COLO668 (cell line): ENCODE results near the gene CHRM5.

Experiments
- DNase-seq: peaks from one replicate; lab custom pipeline; 2025; ENCODE audit not compliant: unreplicated experiment; lab: John Stamatoyannopoulos, UW

The CHRM5 gene

DNA sequence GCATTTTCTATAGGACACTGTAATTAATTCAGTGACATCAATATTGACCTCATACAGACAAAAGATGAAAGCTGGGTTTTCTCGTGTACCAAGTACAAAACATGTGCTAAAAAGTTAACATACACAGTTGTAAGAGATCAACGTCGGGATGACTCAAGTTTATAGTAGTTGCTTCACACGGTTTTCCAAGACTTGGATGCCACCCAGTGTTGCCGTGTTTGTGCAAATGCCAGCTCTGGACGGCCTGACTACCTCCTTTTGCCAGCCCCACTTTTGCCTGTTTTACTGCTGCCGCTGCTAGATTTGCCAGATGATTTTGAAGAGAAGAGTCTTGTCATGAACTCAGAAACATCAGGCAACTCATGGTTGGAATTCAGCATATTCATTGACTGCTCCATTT lies 115.8 kb downstream of the CHRM5 start:
- no peak for DNase-seq

DNA sequence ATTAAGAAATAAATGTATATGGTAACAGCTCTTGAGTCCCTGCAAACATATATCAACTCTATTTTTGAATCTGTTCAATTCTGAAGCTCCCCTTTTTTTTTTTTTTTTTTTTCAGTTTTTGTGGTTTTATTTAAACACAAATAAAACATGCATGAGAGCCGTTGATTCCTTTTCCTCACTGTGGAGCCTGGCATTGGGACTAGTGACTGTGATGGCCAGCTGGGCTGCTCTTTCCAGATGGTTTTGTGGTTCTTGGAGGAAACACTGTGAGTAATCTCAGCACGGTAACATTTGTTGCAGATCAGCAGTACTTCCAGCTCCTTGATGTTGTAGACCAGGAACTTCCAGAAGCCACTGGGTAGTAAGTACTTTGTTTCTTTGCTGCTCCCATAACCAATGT lies 117.4 kb downstream of the CHRM5 start:
- DNase-seq = no peak

DNA sequence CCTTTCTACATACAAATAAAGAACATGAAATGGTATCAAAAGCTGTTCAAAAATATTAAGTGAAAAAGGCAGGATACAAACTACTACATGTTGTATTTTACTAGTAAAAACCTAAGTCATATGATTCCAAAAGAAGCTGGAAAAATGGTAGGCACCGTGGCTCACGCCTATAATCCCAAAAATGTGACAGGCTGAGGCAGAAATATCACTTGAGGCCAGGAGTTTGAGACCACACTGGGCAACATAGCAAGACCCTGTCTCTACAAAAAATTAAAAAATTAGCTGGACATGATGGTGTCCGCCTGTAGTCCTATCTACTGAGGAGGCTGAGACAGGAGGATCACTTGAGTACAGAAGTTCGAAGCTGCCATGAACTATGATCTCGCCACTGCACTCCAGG lies 131.6 kb downstream of the CHRM5 start:
- DNase-seq = no peak

DNA sequence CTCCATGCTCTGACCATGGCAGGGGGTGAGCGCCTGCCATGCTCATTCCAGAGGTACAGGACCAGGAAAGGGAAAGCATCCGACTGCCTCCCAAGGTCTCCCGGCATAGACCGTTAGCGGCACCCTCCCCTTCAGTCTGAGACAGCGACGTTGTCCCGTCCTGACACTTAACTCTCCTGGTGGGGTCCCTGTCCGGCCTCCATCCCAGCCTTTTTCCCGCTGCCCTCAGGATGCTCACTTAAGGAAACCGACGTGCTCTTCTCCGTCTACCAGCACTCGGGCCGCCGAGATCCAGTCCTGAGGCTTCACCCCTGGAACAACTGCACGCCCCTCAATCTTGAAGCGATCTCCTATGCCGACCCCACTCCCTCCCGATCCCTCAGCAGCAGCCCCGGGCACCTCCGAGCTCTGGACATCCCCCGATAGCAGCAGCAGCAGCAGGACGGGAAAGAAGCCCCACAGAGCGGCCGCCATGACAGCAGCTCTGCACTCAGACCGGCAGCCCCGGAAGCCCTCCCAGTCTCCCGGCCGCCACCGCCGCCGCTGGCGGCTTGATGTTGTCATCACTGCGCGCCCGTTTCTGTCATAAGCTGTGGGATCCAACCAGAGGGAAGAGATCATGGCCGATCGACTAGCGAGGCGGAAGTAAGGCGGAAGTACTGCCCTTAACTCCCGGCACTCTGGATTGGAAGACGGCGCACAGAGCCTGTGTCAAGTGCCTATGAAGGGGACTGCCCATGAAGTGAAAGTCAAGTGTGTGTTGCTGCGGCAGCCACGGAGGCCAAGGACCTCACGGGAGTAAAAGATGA lies 133.3 kb downstream of the CHRM5 start, which contains the start of the genes EMC7 and PGBD4:
TSS of gene EMC7 (minus strand) at position 497 of the 809 bp plus-strand sequence. CDS start at position 474, 23 bp downstream.
TSS of gene PGBD4 (plus strand) at position 718 of the 809 bp plus-strand sequence. CDS start 449 bp downstream, outside the sequence.
- DNase-seq = peak; percentile 98

DNA sequence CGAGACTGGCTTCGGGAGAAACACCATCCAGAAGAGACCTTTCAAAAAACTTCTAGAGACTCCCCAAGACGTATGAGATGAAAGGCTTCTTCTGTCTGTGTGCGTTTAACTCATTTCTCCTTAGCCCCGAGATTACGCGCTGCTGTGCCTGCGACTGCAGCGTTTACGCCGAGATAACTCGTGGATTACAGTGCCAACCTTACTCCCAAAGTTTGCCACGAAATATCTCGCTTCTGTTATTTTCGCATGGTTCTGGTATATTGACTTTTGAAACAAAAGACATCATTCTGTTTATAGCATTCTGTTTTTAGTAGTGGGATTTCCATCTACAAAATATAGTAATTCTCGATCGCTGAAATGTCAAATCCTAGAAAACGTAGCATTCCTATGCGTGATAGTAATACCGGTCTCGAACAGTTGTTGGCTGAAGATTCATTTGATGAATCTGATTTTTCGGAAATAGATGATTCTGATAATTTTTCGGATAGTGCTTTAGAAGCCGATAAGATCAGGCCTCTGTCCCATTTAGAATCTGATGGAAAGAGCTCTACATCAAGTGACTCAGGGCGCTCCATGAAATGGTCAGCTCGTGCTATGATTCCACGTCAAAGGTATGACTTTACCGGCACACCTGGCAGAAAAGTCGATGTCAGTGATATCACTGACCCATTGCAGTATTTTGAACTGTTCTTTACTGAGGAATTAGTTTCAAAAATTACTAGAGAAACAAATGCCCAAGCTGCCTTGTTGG lies 134.1 kb downstream of the CHRM5 start:
- no peak for DNase-seq

DNA sequence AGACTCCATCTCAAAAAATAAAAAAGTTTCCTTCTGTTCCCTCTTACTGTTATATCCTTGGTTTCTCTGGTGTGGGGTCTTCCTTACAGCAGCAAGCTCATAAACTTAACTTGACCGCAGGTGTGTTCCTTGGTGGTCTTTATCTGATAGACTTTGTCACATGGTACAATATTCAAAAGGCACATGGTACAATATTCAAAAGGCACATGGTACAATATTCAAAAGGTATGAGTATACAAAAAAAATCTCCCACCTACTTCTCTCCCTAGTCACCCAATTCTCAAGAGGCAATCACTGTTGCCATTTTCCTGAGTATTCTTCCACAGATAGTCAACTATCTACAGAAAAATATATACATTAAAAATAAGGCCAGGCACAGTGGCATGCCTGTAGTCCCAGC lies 138.1 kb downstream of the CHRM5 start:
- no peak for DNase-seq

DNA sequence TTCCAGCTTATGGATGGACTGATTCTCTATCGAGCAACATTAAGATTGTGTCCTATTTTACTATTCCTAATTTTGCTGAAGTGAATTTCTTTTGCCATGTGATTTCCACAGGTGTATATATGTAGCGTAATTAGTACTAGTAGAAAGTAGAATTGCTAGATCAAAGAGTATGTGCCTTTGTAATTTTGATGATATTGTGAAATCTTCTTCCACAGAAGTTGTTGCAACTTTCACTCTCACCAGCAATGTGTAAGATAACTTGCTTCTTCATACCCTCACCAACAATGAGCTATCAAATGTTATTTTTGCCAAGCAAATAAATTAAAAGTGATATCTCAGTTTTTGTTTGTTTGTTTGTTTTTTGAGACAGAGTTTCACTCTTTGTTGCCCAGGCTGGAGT lies 139.0 kb downstream of the CHRM5 start:
- DNase-seq = no peak

DNA sequence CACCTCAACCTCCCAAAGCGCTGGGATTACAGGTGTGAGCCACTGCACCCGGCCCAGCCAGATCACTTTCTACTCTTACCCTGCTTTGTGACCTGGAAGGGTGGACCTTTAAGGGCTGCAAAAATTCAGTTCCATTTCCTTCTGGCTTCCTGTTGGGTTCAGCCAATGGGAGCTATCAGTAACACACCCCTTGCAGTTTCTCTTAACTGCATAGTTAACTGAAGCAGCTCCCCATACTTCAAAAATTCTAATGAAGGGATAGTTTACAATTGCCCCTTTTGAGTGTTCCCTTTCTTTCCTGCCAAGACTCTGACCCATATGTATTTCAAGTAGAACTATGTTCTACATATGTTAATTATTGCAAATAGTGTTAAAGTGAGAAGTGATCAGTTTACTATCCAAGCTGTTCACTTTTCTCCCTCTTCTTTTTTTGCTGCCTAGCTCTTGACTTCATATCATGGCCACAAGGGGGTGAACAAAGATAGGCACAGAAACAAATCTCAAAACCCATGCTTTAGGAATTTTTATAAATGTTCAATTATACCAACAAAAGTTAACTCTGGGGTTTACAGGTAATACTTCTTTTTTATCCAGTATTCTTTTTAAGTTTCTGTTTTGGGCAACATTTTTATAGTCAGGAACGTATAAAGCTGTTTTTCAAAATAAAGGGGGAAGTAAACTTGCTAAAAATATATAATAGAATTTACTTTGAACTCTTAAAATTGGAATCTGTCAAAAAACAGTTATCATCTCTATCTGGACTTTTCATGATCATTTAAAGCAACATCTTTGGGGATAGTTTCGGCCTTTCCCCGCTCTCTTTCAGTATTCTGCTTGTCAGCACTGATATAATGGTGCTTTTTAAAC lies 141.7 kb downstream of the CHRM5 start:
- no peak for DNase-seq

DNA sequence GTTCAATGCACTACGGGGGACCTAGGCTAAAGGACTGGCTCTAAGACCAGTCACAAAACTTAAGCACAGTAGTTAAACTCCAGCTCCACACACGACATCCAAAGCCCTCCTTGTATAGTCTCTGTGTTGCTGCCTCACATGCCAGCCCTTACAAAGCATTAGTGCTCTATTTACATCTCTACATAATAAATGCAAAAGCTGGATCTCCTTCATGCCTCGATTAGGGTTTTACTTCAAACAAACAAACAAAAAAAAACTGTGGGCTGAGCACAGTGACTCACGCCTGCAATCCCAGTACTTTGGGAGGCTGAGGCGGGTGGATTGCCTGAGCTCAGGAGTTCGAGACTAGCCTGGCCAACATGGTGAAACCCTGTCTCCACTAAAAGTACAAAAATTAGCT lies 143.2 kb downstream of the CHRM5 start:
- no peak for DNase-seq

DNA sequence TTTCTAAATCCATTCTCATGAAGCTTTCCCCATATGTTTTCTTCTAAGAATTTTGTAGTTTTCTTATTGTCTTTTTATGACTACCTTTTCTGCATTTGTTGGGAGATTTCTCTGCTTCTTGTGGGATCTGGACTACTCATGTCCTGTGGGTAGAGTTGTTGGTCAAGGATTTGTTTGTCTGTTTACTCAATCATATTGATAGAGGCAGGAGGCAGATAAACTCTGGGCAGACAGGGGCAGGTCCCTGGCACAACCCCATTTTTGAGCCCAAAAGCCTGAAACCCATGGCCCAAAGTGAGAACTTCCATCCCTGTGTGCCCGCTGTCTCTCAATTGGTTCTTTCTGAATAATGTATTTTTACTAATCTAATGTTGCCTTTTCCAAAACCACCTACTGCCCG lies 145.9 kb downstream of the CHRM5 start:
- DNase-seq = no peak

DNA sequence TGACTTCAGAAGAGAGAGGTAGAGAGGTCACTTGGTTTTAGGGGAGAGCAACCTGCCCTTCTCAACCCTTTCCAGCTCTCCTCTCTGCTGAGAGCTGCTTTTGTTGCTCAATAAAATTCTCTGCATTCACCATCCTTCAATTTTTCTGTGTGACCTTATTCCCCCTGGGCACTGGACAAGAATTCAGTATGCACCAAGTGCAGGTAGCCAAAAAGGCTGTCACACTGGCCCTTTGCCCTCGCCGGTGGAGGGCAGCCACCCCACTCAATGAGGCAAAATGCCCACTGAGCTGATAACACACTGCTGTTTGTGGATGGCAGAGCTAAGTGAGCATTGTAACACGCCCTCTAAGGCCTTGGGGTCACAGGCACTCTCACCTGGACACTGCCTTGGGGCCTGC lies 146.4 kb downstream of the CHRM5 start:
- no peak for DNase-seq

DNA sequence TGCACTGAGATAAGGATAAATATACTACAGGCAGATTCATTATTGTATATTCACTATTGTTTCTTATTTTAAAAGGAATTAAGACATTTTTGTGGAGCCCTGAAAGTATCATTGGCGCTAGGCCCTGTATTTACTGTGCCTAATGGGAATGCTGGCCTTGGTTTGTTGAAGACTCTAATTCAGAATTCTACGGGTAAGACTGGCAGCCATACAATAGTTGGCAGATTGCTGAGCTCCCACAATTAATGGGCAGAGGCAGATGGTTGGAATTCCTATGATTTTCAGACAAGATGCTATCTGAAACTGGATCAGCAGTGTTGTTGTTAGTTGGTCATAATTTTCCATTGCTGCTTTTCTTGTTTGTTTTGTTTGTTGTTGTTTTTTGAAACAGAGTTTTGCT lies 148.3 kb downstream of the CHRM5 start:
- DNase-seq = no peak
